K562 (cell line): ENCODE data around the gene STK36. TPM values are rescaled to one million over a fixed set of nuclear protein-coding genes. Genes with fewer than 3 reads are reported as not detected.

Source experiments
- ATAC-seq: fragments of 200-7000 bp; cut with Tn5 transposase; 3 replicates; pipeline ENCODE4 v1.9.1; 2020; ENCODE audit warnings: moderate library complexity
- BruUV-seq: library from RNA; stranded (reverse); fragments of 400-500 nt; replicated peaks from 2 replicates; lab custom pipeline; 2021; lab: Mats Ljungman, UMichigan
- CTCF ChIA-PET: fragments of 300-600 bp; formaldehyde crosslinking; extraction: SDS; loops from one replicate; lab custom pipeline; 2021; ENCODE audit warnings: low intra/inter-chr PET ratio; lab: Yijun Ruan, JAX
- POLR2A ChIA-PET: fragments of 300-600, 350-650 bp; sonication (Branson Sonifier 250); formaldehyde crosslinking; extraction: SDS; loops from one replicate; lab custom pipeline; 2021; ENCODE audit warnings: antibody characterized with exemption, inconsistent platforms; lab: Yijun Ruan, JAX
- DNase-seq, 4 experiments: peaks; one replicate each; pipeline versions ENCODE4 v3.0.0 to v3.0.0-alpha.2; 2011 to 2018; ENCODE audit warnings: low spot score in 3 of 4, mixed read lengths in 3 of 4; ENCODE audit errors: extremely low read depth in 1 of 4
- FAIRE-seq: peaks from 2 replicates; lab custom pipeline; 2011; peaks lifted over from hg19 to GRCh38; lab: Jason Lieb, UNC
- H2AFZ ChIP-seq: 2 replicates; pipeline ENCODE4 v1.6.0; 2011; ENCODE audit warnings: low read depth, low read length, control low read depth, inconsistent platforms
- H3K27ac ChIP-seq: fragments of 200-600 bp; 3 replicates; pipeline ENCODE4 v1.8.0; 2011; ENCODE audit warnings: low read depth, mild to moderate bottlenecking, control low read depth, inconsistent platforms, low read length, moderate library complexity, mixed read lengths; ENCODE audit errors: extremely low read depth
- H3K27me3 ChIP-seq, 2 experiments: fragments of 300-600 bp in 1 of 2; 2 replicates in 1 of 2; 3 replicates in 1 of 2; pipeline versions ENCODE4 v1.6.0 to v1.8.0; 2011; ENCODE audit warnings: inconsistent platforms in 2 of 2, low read length in 2 of 2, mild to moderate bottlenecking in 1 of 2, mixed read lengths in 1 of 2, moderate library complexity in 1 of 2; ENCODE audit not compliant: control insufficient read depth in 2 of 2, insufficient read depth in 2 of 2
- H3K36me3 ChIP-seq: fragments of 300-600 bp; 3 replicates; pipeline ENCODE4 v1.8.0; 2011; ENCODE audit warnings: mild to moderate bottlenecking, low read length, inconsistent platforms; ENCODE audit not compliant: control insufficient read depth, insufficient read depth
- H3K4me1 ChIP-seq, 2 experiments: fragments of 200-600 bp in 1 of 2; replicated peaks in 1 of 2; 2 replicates in 1 of 2; 3 replicates in 1 of 2; pipeline versions ENCODE4 v1.5.1 to v1.8.0; 2011; ENCODE audit warnings: inconsistent platforms in 2 of 2, low read length in 2 of 2, mild to moderate bottlenecking in 1 of 2, mixed read lengths in 1 of 2, moderate library complexity in 1 of 2; ENCODE audit not compliant: control insufficient read depth in 2 of 2, insufficient read depth in 2 of 2
- H3K4me2 ChIP-seq: 2 replicates; pipeline ENCODE4 v1.6.1; 2011; ENCODE audit warnings: low read length, control low read depth, inconsistent platforms, mixed read lengths; ENCODE audit not compliant: insufficient read depth
- H3K4me3 ChIP-seq: fragments of 200-600 bp; sonication (generic), shearing (Covaris generic); 2 replicates; pipeline ENCODE4 v1.5.1; 2016; ENCODE audit warnings: control low read depth, inconsistent platforms
- H3K79me2 ChIP-seq: fragments of 200-600 bp; 3 replicates; pipeline ENCODE4 v1.8.0; 2011; ENCODE audit warnings: low read length, inconsistent platforms; ENCODE audit not compliant: control insufficient read depth, insufficient read depth
- H3K9ac ChIP-seq, 2 experiments: 2 replicates each; pipeline versions ENCODE4 v1.6.0 to v1.6.1; 2011; ENCODE audit warnings: low read depth in 2 of 2, low read length in 2 of 2, control low read depth in 1 of 2, inconsistent platforms in 1 of 2, mild to moderate bottlenecking in 1 of 2, mixed read lengths in 1 of 2; ENCODE audit not compliant: insufficient read depth in 1 of 2
- H3K9me1 ChIP-seq: one replicate; pipeline ENCODE4 v1.6.0; 2011; ENCODE audit warnings: inconsistent platforms, mild to moderate bottlenecking, low read length, moderate library complexity; ENCODE audit not compliant: control insufficient read depth, insufficient read depth
- H3K9me3 ChIP-seq: replicated peaks from 2 replicates; pipeline ENCODE4 v1.5.1; 2011; ENCODE audit warnings: low read depth, low read length, inconsistent platforms; ENCODE audit not compliant: control insufficient read depth, insufficient read depth
- H4K20me1 ChIP-seq: replicated peaks from 2 replicates; pipeline ENCODE4 v1.6.1; 2011; ENCODE audit warnings: low read length, inconsistent platforms, mixed read lengths; ENCODE audit not compliant: control insufficient read depth, insufficient read depth
- BRCA1 ChIP-seq, 2 experiments: fragments of 450-650 bp in 1 of 2; sonication (generic) in 1 of 2; formaldehyde crosslinking in 1 of 2; IDR thresholded peaks; 2 replicates each; pipeline versions ENCODE4 v1.5.0 to v1.6.1; 2017 to 2020; ENCODE audit warnings: mild to moderate bottlenecking in 1 of 2, missing genetic modification reagents in 1 of 2
- C11orf30 ChIP-seq: fragments of 450-650 bp; IDR thresholded peaks from 2 replicates; pipeline ENCODE4 v1.6.1; 2016; ENCODE audit warnings: low read depth, mild to moderate bottlenecking
- CEBPB ChIP-seq: fragments of 450-650 bp; IDR thresholded peaks from 2 replicates; pipeline ENCODE4 v1.6.1; 2016; ENCODE audit warnings: missing genetic modification characterization, missing compliant biosample characterization
- EHMT2 ChIP-seq: fragments of 450-650 bp; IDR thresholded peaks from 2 replicates; pipeline ENCODE4 v1.6.1; 2018; ENCODE audit warnings: antibody characterized with exemption
- EP400 ChIP-seq: fragments of 450-650 bp; IDR thresholded peaks from 2 replicates; pipeline ENCODE4 v1.6.1; 2017; ENCODE audit warnings: antibody characterized with exemption, mild to moderate bottlenecking, moderate library complexity
- MCM7 ChIP-seq, 2 experiments: fragments of 450-650 bp; IDR thresholded peaks; 2 replicates each; pipeline ENCODE4 v1.6.1; 2016 to 2018
- NCOA1 ChIP-seq: fragments of 450-650 bp; IDR thresholded peaks from 2 replicates; pipeline ENCODE4 v1.6.1; 2016; ENCODE audit warnings: low read depth
- NR2C2 ChIP-seq, 2 experiments: fragments of 200-800 bp in 1 of 2; sonication (Bioruptor generic) in 1 of 2; sonication (generic) in 1 of 2; formaldehyde crosslinking in 1 of 2; IDR thresholded peaks; 2 replicates each; pipeline versions ENCODE4 v1.6.1 to v1.8.0; 2016 to 2022; ENCODE audit warnings: mild to moderate bottlenecking in 1 of 2, missing compliant biosample characterization in 1 of 2, missing genetic modification characterization in 1 of 2, missing genetic modification reagents in 1 of 2
- WGBS: fragments of 100-300 bp; shearing (Covaris generic); methylation state at CpG from one replicate; pipeline ENCODE4 v1.1.6; 2016; ENCODE audit warnings: low coverage, mixed read lengths; ENCODE audit not compliant: insufficient coverage; ENCODE audit errors: missing lambda C conversion rate; 5-methylcytosine and 5-hydroxymethylcytosine counted together
- in situ Hi-C: fragments of 300-500 bp; cut with MboI; formaldehyde crosslinking; loops from 4 replicates; pipeline ENCODE4 v1.15.0; 2018; ENCODE audit warnings: inconsistent platforms, mixed read lengths
- intact Hi-C: fragments of 100-400 bp; cut with micrococcal nuclease; formaldehyde crosslinking; loops from 2 replicates; pipeline ENCODE4 v1.14.2; 2022
- polyA plus RNA-seq, 8 experiments: library from polyadenylated mRNA; depleted of rRNA in 4 of 8; stranded (reverse) in 5 of 8; unstranded in 3 of 8; fragments of >200 nt; fragmentation: Nextera tagmentation in 2 of 8; fragmentation: Illumina TruSeq in 1 of 8; extraction: Ambion mirVana in 2 of 8; extraction: Trizol in 1 of 8; gene quantifications; 2 replicates each; pipeline versions ENCODE4 v1.2.1 to v1.2.3, GENCODE V29; 2011 to 2014; ENCODE audit warnings: inconsistent platforms in 1 of 8, missing spikeins in 1 of 8
- total RNA-seq, 7 experiments: library from RNA; depleted of rRNA in 6 of 7; stranded (reverse); fragments of >200 nt in 6 of 7; fragmentation: Illumina TruSeq in 2 of 7; extraction: Trizol in 2 of 7; gene quantifications; 2 replicates each; pipeline versions ENCODE4 v1.2.1 to v1.2.3, GENCODE V29; 2011 to 2021; ENCODE audit warnings: low replicate concordance in 1 of 7
- TF ChIP-seq, protein P1 (sequence below): fragments of 450-650 bp; IDR thresholded peaks from 2 replicates; pipeline ENCODE4 v1.6.1; 2016
- TF ChIP-seq, protein P2 (sequence below): fragments of 450-650 bp; IDR thresholded peaks from 2 replicates; pipeline ENCODE4 v1.6.1; 2017; ENCODE audit warnings: antibody characterized with exemption, mild to moderate bottlenecking
- TF ChIP-seq, protein P3 (sequence below), 2 experiments: fragments of 200-800 bp in 1 of 2; sonication (Bioruptor generic) in 1 of 2; sonication (generic) in 1 of 2; formaldehyde crosslinking in 1 of 2; IDR thresholded peaks in 1 of 2; conservative IDR thresholded peaks in 1 of 2; 2 replicates each; pipeline versions ENCODE4 v1.5.0 to v1.6.1; 2016 to 2020; ENCODE audit warnings: missing compliant biosample characterization in 1 of 2, missing genetic modification characterization in 1 of 2, missing genetic modification reagents in 1 of 2
- TF ChIP-seq, protein P4 (sequence below): fragments of 250-450 bp; sonication (Bioruptor Pico); IDR thresholded peaks from 2 replicates; pipeline ENCODE4 v1.9.0; 2021; ENCODE audit warnings: mild to moderate bottlenecking

Gene STK36
- total and polyA plus RNA-seq, 9 of the 15 experiments (the other 6 are each of a cell fraction or from before 2014, with no cell fraction given): 3.5 to 12.4 (median 6.7) TPM

DNA sequence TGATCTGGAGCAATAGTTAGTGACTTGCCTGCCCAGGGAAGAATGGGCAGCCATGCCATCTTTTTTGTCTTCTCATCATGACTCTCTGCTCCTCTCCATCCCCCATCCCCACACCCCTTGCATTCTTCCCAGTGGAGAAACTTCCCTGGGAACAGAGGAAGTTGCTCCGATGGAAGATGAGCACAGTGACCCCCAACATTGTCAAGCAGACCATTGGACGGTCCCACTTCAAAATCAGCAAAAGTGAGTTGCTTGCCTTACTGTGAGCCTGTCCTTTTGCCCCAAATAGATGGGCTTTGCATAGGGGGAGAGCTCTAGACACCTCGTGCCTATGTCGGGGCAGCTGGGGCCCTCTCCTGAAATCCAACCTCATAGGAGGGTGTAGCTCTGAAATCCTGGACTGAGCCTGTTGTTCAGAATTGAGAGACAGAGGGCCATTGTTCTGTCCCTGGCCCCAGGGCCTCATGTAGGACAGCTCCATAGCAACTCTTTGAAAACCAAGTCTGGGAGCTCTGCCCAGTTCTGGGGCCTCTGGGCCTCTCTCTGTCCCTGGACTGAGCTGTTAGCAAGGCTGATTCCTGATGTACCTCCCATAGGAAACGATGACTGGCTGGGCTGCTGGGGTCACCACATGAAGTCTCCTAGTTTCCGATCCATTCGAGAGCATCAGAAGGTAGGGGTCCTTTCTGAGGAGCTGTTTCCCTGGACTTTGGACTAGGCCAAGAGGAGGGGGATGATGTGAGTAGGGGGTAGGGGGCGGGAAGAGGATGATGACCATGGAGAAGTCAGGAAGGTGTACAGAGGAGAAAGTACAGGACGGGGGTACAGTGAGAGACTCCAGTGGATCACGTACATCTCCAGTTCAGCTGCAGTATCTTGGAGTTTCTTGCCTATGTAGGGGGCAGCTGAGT is 73.9 kb downstream of the STK36 start:
- H3K4me3 ChIP-seq: no peak overlapping the region
- CTCF ChIA-PET: no interaction called here
- H3K79me2 ChIP-seq: no peaks in the 10 kb centered on the region
- no peaks in the 10 kb centered on the region for H4K20me1 ChIP-seq
- BruUV-seq: no TSS peak
- no peaks in the 10 kb centered on the region for H3K9me1 ChIP-seq
- intact Hi-C loops (no loop called here), in situ Hi-C loops (no loop called here)
- H3K9me3 ChIP-seq: no peaks in the 10 kb centered on the region
- POLR2A ChIA-PET: interaction anchor here (0.6 to 0.7 kb wide), 3 partner anchors 26 to 36 kb away, joined by 3 to 4 read pairs (median 3); no protein-coding TSS in a partner anchor
- peaks cover 71% of the 10 kb centered on the region; the same call in 2 of the 3 replicates for H3K36me3 ChIP-seq
- WGBS: 91% methylated on average over 9 of the region's 10 CpGs
- no peaks in the 10 kb centered on the region for H3K27me3 ChIP-seq
- no peak overlapping the region for H3K4me2 ChIP-seq
- ATAC-seq (no peak; the same call in 2 of the 3 replicates), DNase-seq (no peak), FAIRE-seq (no peak)
- H3K9ac ChIP-seq: peak overlapping the region; percentile 42 to 58; a peak in 1 of 4 replicates
- H2AFZ ChIP-seq: no peak overlapping the region
- peaks cover 5 to 12% of the 10 kb centered on the region in 2 experiments; a peak in 3 of 5 replicates for H3K4me1 ChIP-seq
- H3K27ac ChIP-seq: peak overlapping the region; percentile 78
- peak; percentile 0; the same call in 1 of the 2 replicates for TF ChIP-seq EHMT2
- TF ChIP-seq, protein P1, sequence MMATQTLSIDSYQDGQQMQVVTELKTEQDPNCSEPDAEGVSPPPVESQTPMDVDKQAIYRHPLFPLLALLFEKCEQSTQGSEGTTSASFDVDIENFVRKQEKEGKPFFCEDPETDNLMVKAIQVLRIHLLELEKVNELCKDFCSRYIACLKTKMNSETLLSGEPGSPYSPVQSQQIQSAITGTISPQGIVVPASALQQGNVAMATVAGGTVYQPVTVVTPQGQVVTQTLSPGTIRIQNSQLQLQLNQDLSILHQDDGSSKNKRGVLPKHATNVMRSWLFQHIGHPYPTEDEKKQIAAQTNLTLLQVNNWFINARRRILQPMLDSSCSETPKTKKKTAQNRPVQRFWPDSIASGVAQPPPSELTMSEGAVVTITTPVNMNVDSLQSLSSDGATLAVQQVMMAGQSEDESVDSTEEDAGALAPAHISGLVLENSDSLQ: peak; percentile 2; the same call in 1 of the 2 replicates
- 0 out of 2 replicates have a peak, but pooled peaks have one; percentile 3 for TF ChIP-seq EP400
- TF ChIP-seq CEBPB (tag): 0 out of 2 replicates have a peak, but pooled peaks have one; percentile 6
- TF ChIP-seq, protein P2, sequence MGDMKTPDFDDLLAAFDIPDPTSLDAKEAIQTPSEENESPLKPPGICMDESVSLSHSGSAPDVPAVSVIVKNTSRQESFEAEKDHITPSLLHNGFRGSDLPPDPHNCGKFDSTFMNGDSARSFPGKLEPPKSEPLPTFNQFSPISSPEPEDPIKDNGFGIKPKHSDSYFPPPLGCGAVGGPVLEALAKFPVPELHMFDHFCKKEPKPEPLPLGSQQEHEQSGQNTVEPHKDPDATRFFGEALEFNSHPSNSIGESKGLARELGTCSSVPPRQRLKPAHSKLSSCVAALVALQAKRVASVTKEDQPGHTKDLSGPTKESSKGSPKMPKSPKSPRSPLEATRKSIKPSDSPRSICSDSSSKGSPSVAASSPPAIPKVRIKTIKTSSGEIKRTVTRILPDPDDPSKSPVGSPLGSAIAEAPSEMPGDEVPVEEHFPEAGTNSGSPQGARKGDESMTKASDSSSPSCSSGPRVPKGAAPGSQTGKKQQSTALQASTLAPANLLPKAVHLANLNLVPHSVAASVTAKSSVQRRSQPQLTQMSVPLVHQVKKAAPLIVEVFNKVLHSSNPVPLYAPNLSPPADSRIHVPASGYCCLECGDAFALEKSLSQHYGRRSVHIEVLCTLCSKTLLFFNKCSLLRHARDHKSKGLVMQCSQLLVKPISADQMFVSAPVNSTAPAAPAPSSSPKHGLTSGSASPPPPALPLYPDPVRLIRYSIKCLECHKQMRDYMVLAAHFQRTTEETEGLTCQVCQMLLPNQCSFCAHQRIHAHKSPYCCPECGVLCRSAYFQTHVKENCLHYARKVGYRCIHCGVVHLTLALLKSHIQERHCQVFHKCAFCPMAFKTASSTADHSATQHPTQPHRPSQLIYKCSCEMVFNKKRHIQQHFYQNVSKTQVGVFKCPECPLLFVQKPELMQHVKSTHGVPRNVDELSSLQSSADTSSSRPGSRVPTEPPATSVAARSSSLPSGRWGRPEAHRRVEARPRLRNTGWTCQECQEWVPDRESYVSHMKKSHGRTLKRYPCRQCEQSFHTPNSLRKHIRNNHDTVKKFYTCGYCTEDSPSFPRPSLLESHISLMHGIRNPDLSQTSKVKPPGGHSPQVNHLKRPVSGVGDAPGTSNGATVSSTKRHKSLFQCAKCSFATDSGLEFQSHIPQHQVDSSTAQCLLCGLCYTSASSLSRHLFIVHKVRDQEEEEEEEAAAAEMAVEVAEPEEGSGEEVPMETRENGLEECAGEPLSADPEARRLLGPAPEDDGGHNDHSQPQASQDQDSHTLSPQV: peak; percentile 69; the same call in 1 of the 2 replicates
- TF ChIP-seq, protein P3, sequence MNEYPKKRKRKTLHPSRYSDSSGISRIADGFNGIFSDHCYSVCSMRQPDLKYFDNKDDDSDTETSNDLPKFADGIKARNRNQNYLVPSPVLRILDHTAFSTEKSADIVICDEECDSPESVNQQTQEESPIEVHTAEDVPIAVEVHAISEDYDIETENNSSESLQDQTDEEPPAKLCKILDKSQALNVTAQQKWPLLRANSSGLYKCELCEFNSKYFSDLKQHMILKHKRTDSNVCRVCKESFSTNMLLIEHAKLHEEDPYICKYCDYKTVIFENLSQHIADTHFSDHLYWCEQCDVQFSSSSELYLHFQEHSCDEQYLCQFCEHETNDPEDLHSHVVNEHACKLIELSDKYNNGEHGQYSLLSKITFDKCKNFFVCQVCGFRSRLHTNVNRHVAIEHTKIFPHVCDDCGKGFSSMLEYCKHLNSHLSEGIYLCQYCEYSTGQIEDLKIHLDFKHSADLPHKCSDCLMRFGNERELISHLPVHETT (CRISPR knock-in tag; conservative IDR thresholded peaks at IDR 0.05 in 1 of 2, IDR thresholded peaks at IDR 0.05 in 1 of 2): peak in 1 of 2 experiments; percentile 4; a peak in 1 of 4 replicates
- TF ChIP-seq, protein P4, sequence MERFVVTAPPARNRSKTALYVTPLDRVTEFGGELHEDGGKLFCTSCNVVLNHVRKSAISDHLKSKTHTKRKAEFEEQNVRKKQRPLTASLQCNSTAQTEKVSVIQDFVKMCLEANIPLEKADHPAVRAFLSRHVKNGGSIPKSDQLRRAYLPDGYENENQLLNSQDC (CRISPR knock-in tag): no peak
- 0 out of 2 replicates have a peak, but pooled peaks have one; percentile 8 for TF ChIP-seq NCOA1
- TF ChIP-seq MCM7 (IDR thresholded peaks at IDR 0.05): no peak
- TF ChIP-seq NR2C2 (CRISPR knock-in tag; IDR thresholded peaks at IDR 0.05): no peak
- TF ChIP-seq NR2C2 (tag; IDR thresholded peaks at IDR 0.05): peak; percentile 50; the same call in 1 of the 2 replicates
- no peak for TF ChIP-seq BRCA1 (IDR thresholded peaks at IDR 0.05)
- TF ChIP-seq BRCA1 (CRISPR knock-in tag; IDR thresholded peaks at IDR 0.05): no peak
- peak; percentile 1; the same call in 1 of the 2 replicates for TF ChIP-seq C11orf30
